GM12873 (cell line): Measurements from ENCODE around the gene FUBP3.

Experiments
- CTCF ChIP-seq: IDR thresholded peaks from 2 replicates; pipeline ENCODE4 v1.5.1; 2012; ENCODE audit warnings: low read depth, mild to moderate bottlenecking, moderate library complexity, low read length, control low read depth; ENCODE audit not compliant: insufficient read depth; ENCODE audit errors: missing control alignments

Gene FUBP3

DNA sequence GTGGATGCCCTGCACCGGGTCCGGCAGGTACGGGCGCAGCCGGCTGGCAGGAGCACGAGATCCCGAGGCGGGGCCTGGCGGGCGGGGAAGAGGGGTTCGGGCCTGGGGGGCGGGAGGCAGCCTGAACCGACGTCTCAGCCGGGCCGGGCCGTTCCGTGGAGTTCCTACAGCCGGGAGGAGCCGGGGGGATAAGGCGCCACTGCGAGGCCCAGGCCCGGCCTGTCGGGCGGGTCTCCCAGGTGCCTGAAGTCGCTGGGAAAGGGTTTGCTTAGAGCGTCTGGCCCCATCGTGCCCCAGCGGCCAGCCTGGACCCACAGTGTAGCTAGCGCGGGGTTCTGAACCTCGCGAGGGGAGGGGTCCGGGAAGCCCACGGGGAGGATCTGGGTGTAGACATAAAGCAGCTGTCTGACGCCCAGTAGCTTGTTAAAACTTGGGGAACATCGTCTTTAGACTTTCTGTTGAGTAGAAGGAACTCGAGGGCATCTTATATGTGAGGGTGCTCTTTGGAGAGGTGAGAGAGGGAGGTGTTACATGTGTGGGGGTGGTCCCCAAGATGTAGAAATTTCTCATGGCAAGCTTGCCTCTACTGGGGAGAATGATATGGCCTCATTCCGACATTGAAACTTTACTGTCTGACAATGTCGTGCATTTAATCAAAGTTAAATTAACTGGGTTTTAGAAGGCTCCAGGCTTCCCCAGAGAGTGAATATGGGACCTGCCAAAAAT lies 524 bp downstream of the FUBP3 start:
- no peak for TF ChIP-seq CTCF

GRCh38 chr9:130581766-130582165 lies 2.4 kb downstream of the FUBP3 start:
- TF ChIP-seq CTCF: no peak

DNA sequence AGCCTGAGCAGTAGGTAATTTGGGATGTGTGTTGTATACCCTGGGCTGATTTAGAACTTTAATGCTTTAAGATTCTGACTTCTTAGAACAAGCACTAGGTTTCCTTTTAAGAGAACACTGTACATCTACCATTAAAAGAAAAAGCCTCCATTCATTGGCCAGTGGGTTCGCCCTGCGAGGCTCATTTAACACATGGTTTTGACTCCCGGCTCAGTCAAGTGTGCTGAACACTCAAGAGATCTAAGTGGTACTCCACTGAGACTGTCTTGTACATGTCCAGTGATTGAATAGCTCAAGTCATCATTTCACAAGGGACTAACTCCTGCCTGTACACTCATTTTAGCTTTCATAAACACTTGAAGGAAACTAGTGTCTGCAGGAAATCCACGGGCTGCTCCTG lies 3.9 kb downstream of the FUBP3 start:
- no peak for TF ChIP-seq CTCF

DNA sequence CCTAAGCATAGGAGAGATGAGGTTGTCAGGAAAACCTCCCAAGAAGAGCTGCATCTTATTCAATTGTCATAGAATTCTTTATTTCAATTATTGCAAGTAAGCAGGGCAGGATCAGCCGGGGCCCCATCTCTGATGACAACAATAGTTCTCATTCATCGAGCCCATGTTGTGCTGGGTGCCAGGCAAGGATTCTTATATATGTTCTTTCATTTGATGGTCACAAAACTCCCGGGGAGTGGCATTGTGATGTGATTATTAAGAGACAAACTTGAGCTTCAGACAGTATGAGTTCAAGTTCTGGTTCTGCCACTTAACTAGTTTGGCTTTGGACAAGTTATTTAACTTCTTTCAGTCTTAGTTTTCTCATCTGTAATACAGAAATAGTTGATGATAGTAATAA lies 8.5 kb downstream of the FUBP3 start:
- no peak for TF ChIP-seq CTCF

DNA sequence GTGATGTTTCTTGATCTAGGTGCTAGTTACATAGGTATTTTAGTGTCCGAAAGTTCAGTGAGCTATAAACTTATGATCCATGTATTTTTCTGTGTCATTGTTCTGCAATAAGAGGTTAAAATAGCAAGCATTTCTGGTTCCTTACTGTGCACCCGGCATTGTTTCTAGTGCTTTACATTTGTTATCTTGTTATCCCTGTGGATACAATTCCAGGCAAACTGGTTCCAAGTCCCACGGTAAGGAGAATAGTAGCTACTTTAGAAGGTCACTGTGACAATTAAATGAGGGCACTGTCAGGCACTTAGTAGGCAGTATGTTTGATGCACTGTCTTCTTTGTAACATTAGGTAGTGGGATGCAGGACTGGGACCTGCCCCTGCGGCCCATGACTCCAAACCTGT lies 9.0 kb downstream of the FUBP3 start:
- TF ChIP-seq CTCF: no peak

DNA sequence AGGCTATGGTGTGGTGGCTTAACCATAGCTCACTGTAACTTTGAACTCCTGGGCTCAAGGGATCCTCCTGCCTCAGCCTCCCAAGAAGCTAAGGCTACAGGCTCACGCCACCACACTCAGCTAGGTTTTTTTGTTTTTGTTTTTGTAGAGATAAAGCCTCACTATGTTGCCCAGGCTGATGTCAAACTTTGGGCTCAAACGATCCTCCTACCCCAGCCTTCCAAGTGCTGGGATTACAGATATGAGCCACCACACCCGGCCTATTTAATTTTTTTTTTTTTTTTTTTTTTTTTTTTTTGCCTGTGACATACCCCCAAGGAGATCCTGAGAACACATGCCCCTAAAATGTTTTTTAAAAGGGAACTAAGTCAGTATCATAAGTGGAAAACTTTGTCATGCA lies 10.4 kb downstream of the FUBP3 start:
- TF ChIP-seq CTCF: no peak

- TF ChIP-seq CTCF: no peak
These were observed 10.9 kb downstream of the FUBP3 start for GRCh38 chr9:130590305-130590704.
